ENCODE measurements around the gene FEZF2. TPM values are rescaled to one million over a fixed set of nuclear protein-coding genes. Genes with fewer than 3 reads are reported as not detected.

FEZF2 gene
- polyA plus RNA-seq, 2 of the 4 experiments (the other 2 are of a cell fraction) = not detected

- ChIA-PET POLR2A (no interaction called here), CTCF (no interaction called here)
- no peaks in the 10 kb centered on the region for H3K9me3 ChIP-seq
- FAIRE-seq = no peak
- no peak overlapping the region for H3K4me2 ChIP-seq
- no peak overlapping the region for H3K4me3 ChIP-seq
- WGBS (ENCODE audit: missing lambda C conversion rate) = 8% methylated on average over 5 of the region's 5 CpGs
- no peaks in the 10 kb centered on the region for H3K4me1 ChIP-seq
- no peak for TF ChIP-seq REST (IDR thresholded peaks at IDR 0.05)
- no peak for TF ChIP-seq HDAC2 (IDR thresholded peaks at IDR 0.05)
- no peak for TF ChIP-seq HEYL (CRISPR knock-in tag; IDR thresholded peaks at IDR 0.05)
- TF ChIP-seq HOXB13 (CRISPR knock-in tag; IDR thresholded peaks at IDR 0.05; ENCODE audit: low read depth) = no peak
- no peak for TF ChIP-seq MAZ (IDR thresholded peaks at IDR 0.05; ENCODE audit: borderline replicate concordance, low read depth, low read length)
- no peak for TF ChIP-seq PBX3 (IDR thresholded peaks at IDR 0.05)
- no peak for TF ChIP-seq FOSL2 (IDR thresholded peaks at IDR 0.05)
- no peak for TF ChIP-seq FOSL2 (CRISPR knock-in tag; IDR thresholded peaks at IDR 0.05)
- TF ChIP-seq NPAS2 (CRISPR knock-in tag; IDR thresholded peaks at IDR 0.05; ENCODE audit: borderline replicate concordance) = no peak
- no peak for TF ChIP-seq CBX2 (IDR thresholded peaks at IDR 0.05; ENCODE audit: borderline replicate concordance, low read depth)
- no peak for TF ChIP-seq KDM5A (IDR thresholded peaks at IDR 0.05)
- TF ChIP-seq ESRRA (IDR thresholded peaks at IDR 0.05; ENCODE audit: borderline replicate concordance, low read length) = no peak
- no peak for TF ChIP-seq CHD2 (IDR thresholded peaks at IDR 0.05; ENCODE audit: low read length, partially characterized antibody)
- no peak for TF ChIP-seq HES2 (IDR thresholded peaks at IDR 0.05)
- TF ChIP-seq ZC3H11A (IDR thresholded peaks at IDR 0.05) = no peak
- TF ChIP-seq HOXA7 (CRISPR knock-in tag; IDR thresholded peaks at IDR 0.05) = no peak
- TF ChIP-seq TFCP2L1 (CRISPR knock-in tag; IDR thresholded peaks at IDR 0.05) = no peak
- TF ChIP-seq ELK1 (IDR thresholded peaks at IDR 0.05; ENCODE audit: low read depth, low read length) = no peak
- no peak for ATAC-seq
- no peak overlapping the region for H3K27ac ChIP-seq
- no peak for DNase-seq (ENCODE audit: low read depth in 1 of 2, low spot score in 1 of 2)
These were observed 19.4 kb upstream of the FEZF2 start for GRCh38 chr3:62392626-62393292.

GRCh38 chr3:62387251-62387650 lies 13.9 kb upstream of the FEZF2 start:
- H3K4me3 ChIP-seq = no peak overlapping the region
- ATAC-seq = no peak
- no peak overlapping the region for H3K27ac ChIP-seq
- TF ChIP-seq ELK1 (IDR thresholded peaks at IDR 0.05; ENCODE audit: low read depth, low read length) (no peak), CTCF (IDR thresholded peaks at IDR 0.05) (no peak), HEYL (CRISPR knock-in tag; IDR thresholded peaks at IDR 0.05) (no peak), JUN (IDR thresholded peaks at IDR 0.05) (no peak), KDM5A (IDR thresholded peaks at IDR 0.05) (no peak), SMC3 (IDR thresholded peaks at IDR 0.05) (no peak), RCOR1 (IDR thresholded peaks at IDR 0.05; ENCODE audit: low read depth, low read length) (no peak), FOXS1 (CRISPR knock-in tag; IDR thresholded peaks at IDR 0.05) (no peak), ZSCAN20 (CRISPR knock-in tag; IDR thresholded peaks at IDR 0.05) (no peak), BCL3 (IDR thresholded peaks at IDR 0.05) (no peak), PHF8 (IDR thresholded peaks at IDR 0.05; ENCODE audit: borderline replicate concordance, low read depth) (no peak), JUNB (IDR thresholded peaks at IDR 0.05) (no peak)
- no peak for DNase-seq (ENCODE audit: low read depth in 1 of 2, low spot score in 1 of 2)
- H3K4me1 ChIP-seq = no peaks in the 10 kb centered on the region
- 1% methylated on average over 3 of the region's 3 CpGs for WGBS (ENCODE audit: missing lambda C conversion rate)
- ChIA-PET POLR2A (no interaction called here), CTCF (no interaction called here)
- FAIRE-seq = no peak
- no peaks in the 10 kb centered on the region for H3K9me3 ChIP-seq
- H3K4me2 ChIP-seq = no peak overlapping the region

All from A549 (cell line).